Measurements from ENCODE around the gene SAMM50.

DNA sequence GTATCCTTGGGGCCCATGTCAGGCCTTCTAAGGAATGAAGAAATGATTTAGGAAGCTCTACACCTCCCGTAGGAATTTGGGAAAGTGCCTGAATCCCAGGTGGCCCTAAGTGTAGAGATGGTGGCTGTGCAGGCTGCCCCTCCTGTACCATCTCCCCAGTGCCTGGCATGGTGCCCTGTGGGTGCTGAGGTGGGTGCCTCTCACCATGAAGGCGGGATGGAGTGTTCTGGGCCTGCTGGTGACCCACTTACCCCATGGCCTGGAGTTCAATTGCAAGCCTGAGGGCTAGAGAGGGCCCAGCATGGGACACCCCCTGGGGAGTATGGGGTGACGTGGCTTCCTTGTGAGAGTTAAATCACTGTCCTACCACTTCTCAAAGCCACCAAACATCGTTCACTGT, 19.8 kb downstream of the SAMM50 start:
- TF ChIP-seq, protein P1, sequence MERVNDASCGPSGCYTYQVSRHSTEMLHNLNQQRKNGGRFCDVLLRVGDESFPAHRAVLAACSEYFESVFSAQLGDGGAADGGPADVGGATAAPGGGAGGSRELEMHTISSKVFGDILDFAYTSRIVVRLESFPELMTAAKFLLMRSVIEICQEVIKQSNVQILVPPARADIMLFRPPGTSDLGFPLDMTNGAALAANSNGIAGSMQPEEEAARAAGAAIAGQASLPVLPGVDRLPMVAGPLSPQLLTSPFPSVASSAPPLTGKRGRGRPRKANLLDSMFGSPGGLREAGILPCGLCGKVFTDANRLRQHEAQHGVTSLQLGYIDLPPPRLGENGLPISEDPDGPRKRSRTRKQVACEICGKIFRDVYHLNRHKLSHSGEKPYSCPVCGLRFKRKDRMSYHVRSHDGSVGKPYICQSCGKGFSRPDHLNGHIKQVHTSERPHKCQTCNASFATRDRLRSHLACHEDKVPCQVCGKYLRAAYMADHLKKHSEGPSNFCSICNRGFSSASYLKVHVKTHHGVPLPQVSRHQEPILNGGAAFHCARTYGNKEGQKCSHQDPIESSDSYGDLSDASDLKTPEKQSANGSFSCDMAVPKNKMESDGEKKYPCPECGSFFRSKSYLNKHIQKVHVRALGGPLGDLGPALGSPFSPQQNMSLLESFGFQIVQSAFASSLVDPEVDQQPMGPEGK (CRISPR knock-in tag; IDR thresholded peaks at IDR 0.05; ENCODE audit: borderline replicate concordance) = no peak
- TF ChIP-seq BACH2 (CRISPR knock-in tag; IDR thresholded peaks at IDR 0.05; ENCODE audit: borderline replicate concordance) = no peak
- TF ChIP-seq ZFP30 (CRISPR knock-in tag; IDR thresholded peaks at IDR 0.05) = no peak
- no peak for TF ChIP-seq RARB (CRISPR knock-in tag; IDR thresholded peaks at IDR 0.05)
- TF ChIP-seq, protein P2, sequence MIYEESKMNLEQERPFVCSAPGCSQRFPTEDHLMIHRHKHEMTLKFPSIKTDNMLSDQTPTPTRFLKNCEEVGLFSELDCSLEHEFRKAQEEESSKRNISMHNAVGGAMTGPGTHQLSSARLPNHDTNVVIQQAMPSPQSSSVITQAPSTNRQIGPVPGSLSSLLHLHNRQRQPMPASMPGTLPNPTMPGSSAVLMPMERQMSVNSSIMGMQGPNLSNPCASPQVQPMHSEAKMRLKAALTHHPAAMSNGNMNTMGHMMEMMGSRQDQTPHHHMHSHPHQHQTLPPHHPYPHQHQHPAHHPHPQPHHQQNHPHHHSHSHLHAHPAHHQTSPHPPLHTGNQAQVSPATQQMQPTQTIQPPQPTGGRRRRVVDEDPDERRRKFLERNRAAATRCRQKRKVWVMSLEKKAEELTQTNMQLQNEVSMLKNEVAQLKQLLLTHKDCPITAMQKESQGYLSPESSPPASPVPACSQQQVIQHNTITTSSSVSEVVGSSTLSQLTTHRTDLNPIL (CRISPR knock-in tag; IDR thresholded peaks at IDR 0.05; ENCODE audit: low read depth) = no peak
- no peak for TF ChIP-seq ZNF70 (CRISPR knock-in tag; IDR thresholded peaks at IDR 0.05)
- TF ChIP-seq ZC3H10 (CRISPR knock-in tag; IDR thresholded peaks at IDR 0.05) = no peak
- TF ChIP-seq TCF4 (CRISPR knock-in tag; IDR thresholded peaks at IDR 0.05; ENCODE audit: borderline replicate concordance) = no peak
- TF ChIP-seq OSR1 (CRISPR knock-in tag; IDR thresholded peaks at IDR 0.05) = no peak

Data from SK-N-SH treated with all-trans-retinoic acid at 6 μM for 48 hours (cell line).